IPS-20b (cell line): ENCODE measurements around the gene ARL13B.
A peak's percentile ranks its signal among the peaks of the same experiment; 100 is the strongest.
"Not testable (repeated sequence)": the region's sequence is repeated elsewhere in the genome, so short reads cannot be mapped to it uniquely, and the experiment has no call there.

Source experiments
- H3K27ac ChIP-seq: one replicate; pipeline ENCODE4 v1.5.1; 2013; ENCODE audit warnings: low read length
- H3K27me3 ChIP-seq: 2 replicates; pipeline ENCODE4 v1.6.1; 2013; ENCODE audit warnings: mild to moderate bottlenecking, low read length, inconsistent platforms; ENCODE audit not compliant: insufficient read depth
- H3K36me3 ChIP-seq: 2 replicates; pipeline ENCODE4 v1.6.1; 2013; ENCODE audit warnings: low read depth, mild to moderate bottlenecking, inconsistent platforms, low read length, moderate library complexity; ENCODE audit not compliant: insufficient read depth
- H3K4me1 ChIP-seq: 2 replicates; pipeline ENCODE4 v1.6.1; 2013; ENCODE audit warnings: mild to moderate bottlenecking, control low read depth, inconsistent platforms, low read length, moderate library complexity; ENCODE audit not compliant: insufficient read depth
- H3K4me3 ChIP-seq: 2 replicates; pipeline ENCODE4 v1.5.1; 2013; ENCODE audit warnings: mild to moderate bottlenecking, low read length, inconsistent platforms
- H3K9ac ChIP-seq: 2 replicates; pipeline ENCODE4 v1.6.1; 2013; ENCODE audit warnings: low read depth, mild to moderate bottlenecking, inconsistent platforms, low read length, moderate library complexity
- H3K9me3 ChIP-seq: 2 replicates; pipeline ENCODE4 v1.6.1; 2013; ENCODE audit warnings: mild to moderate bottlenecking, low read depth, low read length, inconsistent platforms; ENCODE audit not compliant: insufficient read depth

ARL13B gene

GRCh38 chr3:93979850-93980676 lies at the start of gene ARL13B:
ARL13B (plus strand) TSS chr3:93980155; CDS start chr3:93980424, 269 bp downstream.
- H3K36me3 ChIP-seq, result no peaks in the 10 kb centered on the region

GRCh38 chr3:93931597-93932229 lies 48.2 kb upstream of the ARL13B start:
- Histone ChIP-seq H3K36me3 (no peaks in the 10 kb centered on the region), H3K27ac (no peak overlapping the region), H3K4me3 (no peak overlapping the region), H3K27me3 (no peaks in the 10 kb centered on the region), H3K9ac (no peak overlapping the region), H3K9me3 (no peaks in the 10 kb centered on the region; the same call in 1 of the 2 replicates), H3K4me1 (no peaks in the 10 kb centered on the region)

More at GRCh38 chr3:93979850-93980676, at the start of gene ARL13B:
- peak within 1 kb of the TSS; percentile 45 for H3K27ac ChIP-seq
- peak within 1 kb of the TSS; percentile 88 for H3K4me3 ChIP-seq
- no peaks in the 10 kb centered on the region for H3K27me3 ChIP-seq
- H3K9me3 ChIP-seq, result no peaks in the 10 kb centered on the region
- peak within 1 kb of the TSS; percentile 85; the same call in 1 of the 2 replicates for H3K9ac ChIP-seq
- H3K4me1 ChIP-seq, result no peaks in the 10 kb centered on the region

- Histone ChIP-seq H3K9me3 (no peaks in the 10 kb centered on the region; the same call in 1 of the 2 replicates), H3K27me3 (no peaks in the 10 kb centered on the region), H3K9ac (no peak overlapping the region), H3K4me3 (no peak overlapping the region), H3K27ac (no peak overlapping the region), H3K36me3 (no peaks in the 10 kb centered on the region), H3K4me1 (no peaks in the 10 kb centered on the region)
Observed at GRCh38 chr3:93934366-93935046, 45.4 kb upstream of the ARL13B start.

- Histone ChIP-seq H3K27ac (no peak overlapping the region), H3K9ac (no peak overlapping the region), H3K9me3 (peaks cover 13% of the 10 kb centered on the region; the same call in 1 of the 2 replicates), H3K4me1 (no peaks in the 10 kb centered on the region), H3K36me3 (no peaks in the 10 kb centered on the region), H3K4me3 (no peak overlapping the region), H3K27me3 (no peaks in the 10 kb centered on the region)
Observed at GRCh38 chr3:93936549-93936948, 43.4 kb upstream of the ARL13B start.

- H3K36me3 ChIP-seq, H3K27me3 ChIP-seq, H3K9ac ChIP-seq, H3K4me1 ChIP-seq, H3K4me3 ChIP-seq, H3K27ac ChIP-seq: not testable (repeated sequence)
- peaks cover 21% of the 10 kb centered on the region for H3K9me3 ChIP-seq
Observed at GRCh38 chr3:93937485-93937884, 42.5 kb upstream of the ARL13B start.

GRCh38 chr3:93949958-93950357 lies 30.0 kb upstream of the ARL13B start:
- not testable (repeated sequence) for H3K27ac ChIP-seq, H3K4me1 ChIP-seq, H3K36me3 ChIP-seq, H3K9ac ChIP-seq, H3K27me3 ChIP-seq, H3K4me3 ChIP-seq
- peaks cover 18% of the 10 kb centered on the region for H3K9me3 ChIP-seq

- Histone ChIP-seq H3K4me1 (no peaks in the 10 kb centered on the region), H3K9me3 (no peaks in the 10 kb centered on the region), H3K36me3 (no peaks in the 10 kb centered on the region), H3K27me3 (no peaks in the 10 kb centered on the region), H3K27ac (no peak overlapping the region), H3K9ac (no peak overlapping the region), H3K4me3 (no peak overlapping the region)
Observed at GRCh38 chr3:93961026-93961425, 18.9 kb upstream of the ARL13B start.

- Histone ChIP-seq H3K4me1 (no peaks in the 10 kb centered on the region), H3K27me3 (no peaks in the 10 kb centered on the region), H3K27ac (no peak overlapping the region), H3K36me3 (no peaks in the 10 kb centered on the region), H3K9me3 (no peaks in the 10 kb centered on the region), H3K4me3 (no peak overlapping the region), H3K9ac (no peak overlapping the region)
Observed at GRCh38 chr3:93961489-93961888, 18.5 kb upstream of the ARL13B start.

- Histone ChIP-seq H3K27me3 (no peaks in the 10 kb centered on the region), H3K4me3 (no peak overlapping the region), H3K27ac (no peak overlapping the region), H3K36me3 (no peaks in the 10 kb centered on the region), H3K9ac (no peak overlapping the region), H3K9me3 (no peaks in the 10 kb centered on the region), H3K4me1 (no peaks in the 10 kb centered on the region)
Observed at GRCh38 chr3:93962798-93963197, 17.2 kb upstream of the ARL13B start.

- not testable (repeated sequence) for H3K36me3 ChIP-seq, H3K9ac ChIP-seq, H3K4me3 ChIP-seq, H3K27ac ChIP-seq, H3K27me3 ChIP-seq, H3K4me1 ChIP-seq, H3K9me3 ChIP-seq
Observed at GRCh38 chr3:93965106-93965505, 14.8 kb upstream of the ARL13B start.

GRCh38 chr3:93969443-93969842 lies 10.5 kb upstream of the ARL13B start:
- H3K27ac ChIP-seq, result no peak overlapping the region
- peaks cover 13% of the 10 kb centered on the region for H3K27me3 ChIP-seq
- H3K4me1 ChIP-seq, result peaks cover 7% of the 10 kb centered on the region; the same call in 1 of the 2 replicates
- no peak overlapping the region for H3K4me3 ChIP-seq
- no peaks in the 10 kb centered on the region for H3K36me3 ChIP-seq
- no peak overlapping the region for H3K9ac ChIP-seq
- no peaks in the 10 kb centered on the region for H3K9me3 ChIP-seq
